ENCODE measurements around the gene CCN5. TPM values are rescaled to one million over a fixed set of nuclear protein-coding genes. Genes with fewer than 3 reads are reported as not detected.

Gene CCN5
- total RNA-seq, 2 experiments from 2014 or later: not detected

DNA sequence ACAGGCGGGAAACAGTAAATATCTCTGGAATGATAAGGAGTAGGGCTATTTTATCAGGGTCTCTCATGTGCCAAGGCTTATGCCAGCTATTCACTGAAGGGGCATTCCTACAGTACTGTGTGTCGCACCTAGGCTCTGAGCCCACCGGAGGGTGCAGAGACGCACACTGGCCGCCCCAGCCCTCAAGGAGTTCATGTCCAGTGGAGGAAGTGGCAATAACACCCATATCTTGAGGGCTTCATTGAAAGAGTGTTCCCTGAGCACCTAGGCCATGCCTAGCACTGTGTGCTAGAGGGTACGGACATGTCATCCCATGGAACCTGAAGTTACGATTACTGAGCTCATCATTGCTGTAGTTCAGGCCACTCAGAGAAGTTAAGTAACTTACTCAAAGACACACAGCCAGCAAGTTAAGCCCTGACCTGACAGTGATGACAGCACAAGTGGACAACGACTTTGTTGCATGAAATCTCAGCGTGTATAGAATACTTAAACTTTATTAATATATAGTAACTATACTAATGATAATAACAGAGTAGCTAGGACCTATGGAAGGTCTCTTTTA lies 8.7 kb downstream of the CCN5 start:
- no peak for DNase-seq
- H3K4me1 Mint-ChIP-seq: no peaks in the 10 kb centered on the region
- ChIA-PET CTCF (interaction anchor here (0.6 to 1.3 kb wide), 4 partner anchors 24 to 156 kb away, joined by 3 to 5 read pairs (median 4); no protein-coding TSS in a partner anchor), POLR2A (no interaction called here)
- H3K4me3 Mint-ChIP-seq: no peak overlapping the region
- H3K27ac Mint-ChIP-seq: no peak overlapping the region
- H3K9me3 Mint-ChIP-seq: no peaks in the 10 kb centered on the region
- peaks cover 1% of the 10 kb centered on the region for H3K27me3 Mint-ChIP-seq
- no peaks in the 10 kb centered on the region for H3K36me3 Mint-ChIP-seq (ENCODE audit: low read depth)

DNA sequence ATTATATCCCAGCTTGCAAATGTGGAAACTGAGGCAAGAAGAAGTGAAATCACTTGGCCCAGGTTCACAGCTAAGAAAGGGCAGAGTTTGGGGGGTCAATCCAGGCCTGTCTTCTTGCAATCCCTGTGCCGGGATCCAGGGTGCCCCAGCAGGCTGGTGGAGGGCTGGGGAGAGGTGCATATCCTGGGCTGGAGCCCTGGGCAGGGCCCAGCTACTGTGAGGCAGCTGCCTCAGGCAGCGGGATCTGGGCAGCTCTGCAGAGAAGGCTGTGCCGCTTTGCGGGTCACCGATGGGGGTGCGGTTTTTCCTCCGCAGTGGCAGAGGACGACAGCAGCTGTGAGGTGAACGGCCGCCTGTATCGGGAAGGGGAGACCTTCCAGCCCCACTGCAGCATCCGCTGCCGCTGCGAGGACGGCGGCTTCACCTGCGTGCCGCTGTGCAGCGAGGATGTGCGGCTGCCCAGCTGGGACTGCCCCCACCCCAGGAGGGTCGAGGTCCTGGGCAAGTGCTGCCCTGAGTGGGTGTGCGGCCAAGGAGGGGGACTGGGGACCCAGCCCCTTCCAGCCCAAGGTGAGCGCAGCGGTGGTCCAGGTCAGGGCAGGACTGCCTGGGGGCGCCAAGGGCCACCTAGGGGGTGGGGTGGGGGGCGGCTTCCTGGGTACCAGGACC lies 9.4 kb downstream of the CCN5 start:
- no peaks in the 10 kb centered on the region for H3K36me3 Mint-ChIP-seq (ENCODE audit: low read depth)
- H3K27me3 Mint-ChIP-seq: peaks cover 1% of the 10 kb centered on the region
- no peak for DNase-seq
- H3K9me3 Mint-ChIP-seq: no peaks in the 10 kb centered on the region
- POLR2A ChIA-PET: no interaction called here
- CTCF ChIA-PET: interaction anchor here (0.6 to 1.3 kb wide), 3 partner anchors 23 to 155 kb away, joined by 4 to 5 read pairs (median 4); no protein-coding TSS in a partner anchor
- no peak overlapping the region for H3K27ac Mint-ChIP-seq
- no peaks in the 10 kb centered on the region for H3K4me1 Mint-ChIP-seq
- no peak overlapping the region for H3K4me3 Mint-ChIP-seq

DNA sequence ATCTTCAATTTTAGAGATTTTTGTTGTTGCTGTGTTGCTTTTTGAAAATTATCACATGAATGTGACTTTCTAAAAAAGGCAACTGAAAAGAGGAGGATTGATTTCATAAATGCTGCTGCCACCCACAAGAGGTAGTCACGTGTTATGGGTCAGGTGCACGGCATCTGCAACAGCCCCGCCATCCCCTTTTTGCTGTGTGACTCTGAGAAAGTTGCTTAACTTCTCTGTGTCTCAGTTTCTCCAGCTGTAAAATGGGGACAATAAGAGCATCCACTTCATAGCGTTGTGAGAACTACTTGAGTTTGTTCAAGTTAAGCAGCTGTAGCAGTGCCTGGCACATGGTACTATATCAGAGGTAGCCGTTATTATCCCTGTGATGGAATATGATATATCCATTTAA lies 10.7 kb downstream of the CCN5 start:
- Mint-ChIP-seq H3K36me3 (ENCODE audit: low read depth) (no peaks in the 10 kb centered on the region), H3K4me3 (no peak overlapping the region), H3K4me1 (no peaks in the 10 kb centered on the region), H3K27me3 (peaks cover 1% of the 10 kb centered on the region), H3K9me3 (no peaks in the 10 kb centered on the region), H3K27ac (no peak overlapping the region)
- DNase-seq: no peak
- POLR2A ChIA-PET: no interaction called here
- CTCF ChIA-PET: no interaction called here

DNA sequence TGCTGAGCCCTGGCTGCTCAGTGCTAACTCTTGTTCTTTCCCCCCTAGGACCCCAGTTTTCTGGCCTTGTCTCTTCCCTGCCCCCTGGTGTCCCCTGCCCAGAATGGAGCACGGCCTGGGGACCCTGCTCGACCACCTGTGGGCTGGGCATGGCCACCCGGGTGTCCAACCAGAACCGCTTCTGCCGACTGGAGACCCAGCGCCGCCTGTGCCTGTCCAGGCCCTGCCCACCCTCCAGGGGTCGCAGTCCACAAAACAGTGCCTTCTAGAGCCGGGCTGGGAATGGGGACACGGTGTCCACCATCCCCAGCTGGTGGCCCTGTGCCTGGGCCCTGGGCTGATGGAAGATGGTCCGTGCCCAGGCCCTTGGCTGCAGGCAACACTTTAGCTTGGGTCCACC lies 11.9 kb downstream of the CCN5 start:
- Mint-ChIP-seq H3K9me3 (no peaks in the 10 kb centered on the region), H3K4me3 (no peak overlapping the region), H3K27me3 (peaks cover 1% of the 10 kb centered on the region), H3K36me3 (ENCODE audit: low read depth) (no peaks in the 10 kb centered on the region), H3K27ac (no peak overlapping the region), H3K4me1 (peaks cover 1% of the 10 kb centered on the region)
- ChIA-PET CTCF (no interaction called here), POLR2A (no interaction called here)
- DNase-seq: no peak

DNA sequence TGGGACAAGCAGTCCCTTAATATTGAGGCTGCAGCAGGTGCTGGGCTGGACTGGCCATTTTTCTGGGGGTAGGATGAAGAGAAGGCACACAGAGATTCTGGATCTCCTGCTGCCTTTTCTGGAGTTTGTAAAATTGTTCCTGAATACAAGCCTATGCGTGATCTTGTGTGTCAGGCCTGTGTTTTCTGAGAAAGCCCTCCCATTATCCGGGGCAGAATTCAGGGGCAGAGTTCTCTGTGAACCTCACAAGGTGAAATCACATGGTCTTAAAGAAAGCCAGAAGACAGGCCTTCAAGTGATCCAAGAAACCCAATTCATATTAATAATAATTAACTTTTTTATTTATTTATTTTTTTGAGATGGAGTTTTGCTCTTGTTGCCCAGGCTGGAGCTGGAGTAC lies 12.5 kb downstream of the CCN5 start:
- H3K36me3 Mint-ChIP-seq (ENCODE audit: low read depth): no peaks in the 10 kb centered on the region
- DNase-seq: no peak
- no peak overlapping the region for H3K27ac Mint-ChIP-seq
- H3K27me3 Mint-ChIP-seq: peaks cover 1% of the 10 kb centered on the region
- CTCF ChIA-PET: no interaction called here
- peaks cover 7% of the 10 kb centered on the region for H3K4me1 Mint-ChIP-seq
- H3K4me3 Mint-ChIP-seq: no peak overlapping the region
- no peaks in the 10 kb centered on the region for H3K9me3 Mint-ChIP-seq
- POLR2A ChIA-PET: no interaction called here

DNA sequence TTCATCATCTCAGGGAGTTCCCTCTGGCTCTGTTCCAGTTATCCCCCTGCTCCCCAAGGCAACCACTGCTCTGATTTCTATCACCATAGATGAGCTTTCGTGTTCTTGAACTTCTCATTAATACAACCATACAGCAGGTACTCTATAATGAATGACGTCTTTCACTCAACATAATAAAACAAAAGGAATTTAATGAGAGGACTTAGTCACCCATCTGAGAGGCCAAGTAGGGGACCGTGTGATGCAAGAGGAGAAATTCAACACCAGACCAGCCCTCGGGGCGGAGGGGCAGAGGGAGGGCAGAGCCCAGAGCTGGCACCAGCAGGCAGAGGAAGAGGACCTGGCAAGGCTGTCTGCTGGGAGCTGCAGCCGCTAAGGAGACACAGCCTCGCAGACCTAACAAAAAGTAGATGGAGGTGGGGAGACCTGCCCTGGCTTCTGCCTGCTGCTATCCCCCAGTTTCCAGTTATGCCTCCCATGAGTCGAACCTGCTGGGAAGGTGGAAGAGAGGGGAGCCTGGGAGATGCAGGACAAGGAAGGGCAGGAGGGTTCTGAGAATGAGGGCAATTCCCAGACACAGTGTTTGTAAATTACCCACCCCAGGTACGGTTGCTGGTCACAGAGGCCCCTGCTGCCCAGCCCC lies 13.8 kb downstream of the CCN5 start:
- no peaks in the 10 kb centered on the region for H3K36me3 Mint-ChIP-seq (ENCODE audit: low read depth)
- ChIA-PET CTCF (interaction anchor here (1.0 kb wide), 1 partner anchor 44 kb away, joined by 3 read pairs; no protein-coding TSS in a partner anchor), POLR2A (no interaction called here)

DNA sequence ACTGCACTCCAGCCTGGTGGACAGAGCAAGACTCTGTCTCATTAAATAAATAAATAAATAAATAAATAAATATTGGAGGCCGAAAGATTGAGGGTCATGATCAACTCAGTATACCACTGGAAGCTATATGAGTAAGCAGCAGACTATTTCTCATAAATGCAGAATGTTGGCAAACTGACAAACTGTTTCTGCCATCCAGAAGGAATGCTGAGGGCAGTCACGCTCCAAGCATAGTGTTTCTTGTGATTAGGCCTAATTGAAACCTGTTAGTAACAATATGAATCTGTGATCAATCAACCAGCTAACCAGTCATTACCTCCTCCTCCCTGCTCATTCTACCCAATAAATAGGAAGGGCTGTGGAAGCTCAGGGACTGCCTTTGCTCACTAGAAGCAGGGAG lies 15.3 kb downstream of the CCN5 start:
- POLR2A ChIA-PET: no interaction called here
- Mint-ChIP-seq H3K27me3 (peaks cover 1% of the 10 kb centered on the region), H3K36me3 (ENCODE audit: low read depth) (no peaks in the 10 kb centered on the region), H3K27ac (no peak overlapping the region), H3K4me3 (no peak overlapping the region), H3K4me1 (peaks cover 11% of the 10 kb centered on the region), H3K9me3 (no peaks in the 10 kb centered on the region)
- CTCF ChIA-PET: interaction anchor here (3.8 kb wide), 1 partner anchor 46 kb away, joined by 39 read pairs; no protein-coding TSS in a partner anchor
- DNase-seq: no peak

More for the DNA sequence above, 13.8 kb downstream of the CCN5 start:
- Mint-ChIP-seq H3K27ac (no peak overlapping the region), H3K27me3 (peaks cover 1% of the 10 kb centered on the region), H3K4me3 (no peak overlapping the region), H3K9me3 (no peaks in the 10 kb centered on the region), H3K4me1 (peaks cover 11% of the 10 kb centered on the region)
- no peak for DNase-seq

DNA sequence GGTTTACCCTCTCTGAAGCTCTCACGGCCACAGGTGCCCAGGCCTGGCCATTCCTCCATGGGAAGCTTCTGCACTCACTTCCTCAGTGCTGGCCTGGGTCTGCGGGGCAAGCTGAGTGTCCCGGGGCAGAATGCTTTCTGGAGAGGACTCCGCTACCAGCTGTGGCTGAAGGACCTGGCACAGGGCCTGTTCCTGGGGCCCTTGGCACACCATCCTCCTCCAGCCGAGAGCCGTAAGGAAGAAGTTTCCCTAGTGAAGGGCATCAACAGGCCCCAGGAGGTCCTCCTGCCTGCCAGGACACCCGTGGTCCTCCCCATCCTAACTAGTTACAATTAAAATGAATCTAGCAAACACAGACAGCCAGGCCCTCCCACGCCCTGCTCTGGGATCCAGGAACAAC lies 16.5 kb downstream of the CCN5 start:
- H3K36me3 Mint-ChIP-seq (ENCODE audit: low read depth): peaks cover 5% of the 10 kb centered on the region

DNA sequence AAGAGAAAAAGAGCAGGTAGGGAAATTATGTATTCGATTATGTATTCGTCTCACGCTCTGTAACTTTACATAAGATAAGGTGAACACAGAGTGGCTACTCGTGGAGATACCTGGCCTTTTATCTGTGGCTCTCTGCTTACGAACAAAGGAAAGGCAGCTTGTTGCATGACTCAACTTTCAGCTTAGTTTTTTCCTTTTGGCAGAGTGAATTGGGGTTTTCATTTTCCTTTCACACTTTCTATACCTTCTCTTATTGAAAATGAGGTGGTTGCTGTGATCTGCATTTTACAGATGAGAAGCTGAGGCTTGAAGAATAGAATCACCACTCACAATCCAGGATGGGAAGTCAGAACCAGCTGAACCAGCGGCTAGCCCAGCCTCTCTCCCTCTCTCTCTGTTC lies 17.2 kb downstream of the CCN5 start:
- peaks cover 9% of the 10 kb centered on the region for H3K36me3 Mint-ChIP-seq (ENCODE audit: low read depth)
- ChIA-PET POLR2A (no interaction called here), CTCF (interaction anchor here (1.5 to 3.8 kb wide), 4 partner anchors 14 to 135 kb away, joined by 3 to 39 read pairs (median 5); partner anchors contain the start of gene KCNK15)
- no peak for DNase-seq
- H3K4me3 Mint-ChIP-seq: no peak overlapping the region
- H3K27me3 Mint-ChIP-seq: peaks cover 1% of the 10 kb centered on the region
- no peak overlapping the region for H3K27ac Mint-ChIP-seq
- peaks cover 6% of the 10 kb centered on the region for H3K9me3 Mint-ChIP-seq
- peaks cover 23% of the 10 kb centered on the region for H3K4me1 Mint-ChIP-seq

More for the DNA sequence above, 16.5 kb downstream of the CCN5 start:
- Mint-ChIP-seq H3K27ac (no peak overlapping the region), H3K9me3 (peaks cover 1% of the 10 kb centered on the region), H3K27me3 (peaks cover 1% of the 10 kb centered on the region), H3K4me1 (peaks cover 19% of the 10 kb centered on the region), H3K4me3 (no peak overlapping the region)
- CTCF ChIA-PET: interaction anchor here (0.6 to 3.8 kb wide), 3 partner anchors 11 to 47 kb away, joined by 3 to 39 read pairs (median 3); partner anchors contain the start of gene KCNK15
- DNase-seq: no peak
- POLR2A ChIA-PET: no interaction called here

DNA sequence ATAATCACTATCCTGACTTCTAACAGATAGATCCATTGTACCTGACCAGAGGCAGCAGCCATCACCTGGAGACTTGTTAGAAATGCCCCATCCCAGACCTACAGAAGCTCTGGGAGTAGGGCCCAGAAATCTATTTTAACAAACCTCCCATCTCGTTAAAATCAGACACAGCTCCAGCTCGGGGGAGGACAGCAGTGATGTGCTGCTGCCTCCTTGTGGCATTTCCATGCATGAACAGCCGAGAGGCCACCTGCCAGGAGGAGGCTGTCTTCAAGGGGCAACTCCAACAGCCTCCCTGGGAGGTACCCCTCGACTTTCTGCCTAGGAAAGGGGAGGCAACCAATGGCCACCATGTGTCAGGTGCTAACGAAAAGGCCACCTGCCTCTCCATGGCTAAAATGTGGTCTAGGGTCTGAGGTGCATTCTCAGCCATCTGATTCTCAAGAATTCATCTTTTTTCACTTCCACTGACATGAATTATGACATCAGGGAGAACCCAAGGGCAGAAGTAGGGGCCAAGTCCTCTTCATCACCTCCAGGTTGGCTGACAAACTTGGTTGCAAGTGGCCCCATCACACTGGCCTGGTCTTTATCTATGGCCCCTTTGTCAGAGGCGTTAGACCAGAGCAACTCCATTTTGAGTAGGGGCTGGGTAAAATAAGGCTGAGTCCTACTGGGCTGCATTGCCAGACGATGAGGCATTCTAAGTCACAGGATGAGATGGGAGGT lies 18.3 kb downstream of the CCN5 start:
- Mint-ChIP-seq H3K27me3 (no peaks in the 10 kb centered on the region), H3K4me3 (no peak overlapping the region), H3K36me3 (ENCODE audit: low read depth) (peaks cover 10% of the 10 kb centered on the region), H3K9me3 (peaks cover 8% of the 10 kb centered on the region), H3K4me1 (peaks cover 29% of the 10 kb centered on the region), H3K27ac (no peak overlapping the region)
- DNase-seq: peak; percentile 68
- ChIA-PET CTCF (interaction anchor here (1.0 to 3.8 kb wide), 7 partner anchors 12 to 133 kb away, joined by 3 to 39 read pairs (median 3); partner anchors contain the start of gene KCNK15), POLR2A (no interaction called here)

DNA sequence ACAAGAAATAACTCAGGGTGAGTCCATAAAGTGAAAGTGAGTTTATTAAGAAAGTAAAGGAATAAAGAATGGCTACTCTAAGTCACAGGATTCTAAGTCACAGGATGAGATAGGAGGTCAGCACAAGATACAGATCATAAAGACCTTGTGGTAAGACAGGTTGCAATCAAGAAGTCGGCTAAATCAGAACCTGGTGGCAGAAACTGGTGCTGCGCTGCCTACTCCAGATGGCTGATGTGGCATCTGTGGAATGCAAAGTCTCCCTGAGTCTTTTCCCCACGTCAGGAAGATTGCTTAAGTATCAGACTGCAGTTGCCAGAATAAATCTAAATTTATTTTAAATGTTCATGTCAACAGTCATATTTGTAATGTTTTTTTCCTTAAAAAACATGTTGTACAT lies 19.8 kb downstream of the CCN5 start:
- Mint-ChIP-seq H3K27me3 (no peaks in the 10 kb centered on the region), H3K27ac (no peak overlapping the region), H3K36me3 (ENCODE audit: low read depth) (peaks cover 10% of the 10 kb centered on the region), H3K4me1 (peaks cover 32% of the 10 kb centered on the region), H3K9me3 (peaks cover 8% of the 10 kb centered on the region), H3K4me3 (no peak overlapping the region)
- CTCF ChIA-PET: no interaction called here
- POLR2A ChIA-PET: no interaction called here
- no peak for DNase-seq

DNA sequence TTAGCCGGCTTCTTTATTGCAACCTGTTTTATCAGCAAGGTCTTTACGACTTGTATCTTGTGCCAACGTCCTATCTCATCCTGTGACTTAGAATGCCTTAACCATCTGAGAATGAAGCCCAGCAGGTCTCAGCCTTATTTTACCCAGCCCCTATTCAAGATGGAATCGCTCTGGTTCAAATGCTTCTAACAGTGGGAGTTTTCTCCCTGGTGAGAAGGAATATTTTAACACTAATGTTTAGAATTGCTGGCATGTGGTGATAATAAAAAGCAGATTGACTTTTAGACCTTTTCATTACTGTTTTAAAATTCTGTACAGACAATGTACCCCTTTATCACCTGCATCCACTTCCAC lies 20.6 kb downstream of the CCN5 start:
- H3K36me3 Mint-ChIP-seq (ENCODE audit: low read depth): peaks cover 10% of the 10 kb centered on the region
- H3K4me3 Mint-ChIP-seq: no peak overlapping the region
- peaks cover 8% of the 10 kb centered on the region for H3K9me3 Mint-ChIP-seq
- no peak overlapping the region for H3K27ac Mint-ChIP-seq
- peaks cover 32% of the 10 kb centered on the region for H3K4me1 Mint-ChIP-seq
- CTCF ChIA-PET: no interaction called here
- POLR2A ChIA-PET: no interaction called here
- no peak for DNase-seq
- peaks cover 2% of the 10 kb centered on the region for H3K27me3 Mint-ChIP-seq

Measured in activated CD4-positive, alpha-beta memory T cell treated with anti-CD3 and anti-CD28 coated beads, Interleukin-2, amount 10 ng/mL, durations not matched to agents 7 days and 5 days (primary cell).